A673 (cell line): ENCODE data around the gene IFNL1. TPM values are rescaled to one million over a fixed set of nuclear protein-coding genes. Genes with fewer than 3 reads are reported as not detected.

ENCODE experiments used
- BruUV-seq: library from RNA; stranded (reverse); fragments of 400-500 nt; replicated peaks from 2 replicates; lab custom pipeline; 2021; lab: Mats Ljungman, UMichigan
- CTCF ChIA-PET: fragments of 300-600 bp; sonication (Branson Sonifier 250); formaldehyde crosslinking; loops from one replicate; lab custom pipeline; 2022; ENCODE audit warnings: antibody characterized with exemption; lab: Charles Lee
- POLR2A ChIA-PET: fragments of 300-600 bp; sonication (Branson Sonifier 250); formaldehyde crosslinking; loops from one replicate; lab custom pipeline; 2022; ENCODE audit warnings: antibody characterized with exemption; ENCODE audit not compliant: low non-redundant PET; lab: Charles Lee
- DNase-seq: peaks from one replicate; pipeline ENCODE4 v3.0.0-alpha.2; 2015; ENCODE audit warnings: low spot score
- H3K27ac ChIP-seq: fragments of 200-600 bp; sonication (generic); 2 replicates; pipeline ENCODE4 v1.5.1; 2016; ENCODE audit warnings: mixed run types, low read depth, mild to moderate bottlenecking, mixed read lengths, antibody characterized with exemption, low read length; ENCODE audit not compliant: poor library complexity, severe bottlenecking
- H3K27me3 ChIP-seq: fragments of 200-600 bp; sonication (generic); replicated peaks from 2 replicates; pipeline ENCODE4 v1.6.1; 2017; ENCODE audit warnings: mixed run types, low read depth, mild to moderate bottlenecking, mixed read lengths, antibody characterized with exemption, low read length; ENCODE audit not compliant: insufficient read depth, poor library complexity
- H3K36me3 ChIP-seq: fragments of 200-600 bp; sonication (generic); 2 replicates; pipeline ENCODE4 v1.6.1; 2016; ENCODE audit warnings: mixed run types, mild to moderate bottlenecking, mixed read lengths, antibody characterized with exemption, low read length; ENCODE audit not compliant: insufficient read depth, poor library complexity, severe bottlenecking
- H3K4me1 ChIP-seq: fragments of 200-600 bp; sonication (generic); 2 replicates; pipeline ENCODE4 v1.6.1; 2017; ENCODE audit warnings: mixed run types, mild to moderate bottlenecking, mixed read lengths, antibody characterized with exemption, low read length; ENCODE audit not compliant: insufficient read depth, poor library complexity, severe bottlenecking
- H3K4me3 ChIP-seq: fragments of 200-600 bp; sonication (generic); 2 replicates; pipeline ENCODE4 v1.5.1; 2016; ENCODE audit warnings: low read depth, mixed run types, mild to moderate bottlenecking, mixed read lengths, low read length; ENCODE audit not compliant: poor library complexity, severe bottlenecking
- H3K9me3 ChIP-seq: fragments of 200-600 bp; sonication (generic); 2 replicates; pipeline ENCODE4 v1.6.1; 2016; ENCODE audit warnings: mixed run types, low read depth, mild to moderate bottlenecking, mixed read lengths, antibody characterized with exemption, low read length; ENCODE audit not compliant: poor library complexity, severe bottlenecking
- CTCF ChIP-seq: fragments of 300-800, 200-600 bp; sonication (generic); conservative IDR thresholded peaks from 2 replicates; pipeline ENCODE4 v1.5.1; 2017; ENCODE audit warnings: low read depth, mild to moderate bottlenecking, antibody characterized with exemption, low read length, moderate library complexity, mixed read lengths
- EZH2 ChIP-seq: fragments of 200-600 bp; sonication (generic); IDR thresholded peaks from 2 replicates; pipeline ENCODE4 v1.6.1; 2017; ENCODE audit warnings: borderline replicate concordance, low read depth, mild to moderate bottlenecking, mixed read lengths, antibody characterized with exemption, low read length; ENCODE audit not compliant: poor library complexity, severe bottlenecking
- intact Hi-C: fragments of 100-400 bp; cut with micrococcal nuclease; formaldehyde crosslinking; loops from one replicate; pipeline ENCODE4 v1.10.0; 2022; ENCODE audit not compliant: unreplicated experiment
- total RNA-seq: library from RNA; stranded (reverse); gene quantifications from 2 replicates; pipeline ENCODE4 v1.2.3, GENCODE V29; 2021

The IFNL1 gene
- total RNA-seq, 1 experiment from 2014 or later, result not detected

- no TSS peak for BruUV-seq
- H3K9me3 ChIP-seq, result no peaks in the 10 kb centered on the region
- H3K27me3 ChIP-seq, result no peaks in the 10 kb centered on the region
- intact Hi-C loops, result no loop called here
- H3K36me3 ChIP-seq, result no peaks in the 10 kb centered on the region
- no peak overlapping the region for H3K4me3 ChIP-seq
- ChIA-PET POLR2A (no interaction called here), CTCF (no interaction called here)
- no peak for DNase-seq
- H3K4me1 ChIP-seq, result peaks cover 9% of the 10 kb centered on the region
- TF ChIP-seq CTCF, result no peak
- TF ChIP-seq EZH2, result no peak
- no peak overlapping the region for H3K27ac ChIP-seq
These were observed 22.5 kb downstream of the IFNL1 start for GRCh38 chr19:39318690-39319089.

- Histone ChIP-seq H3K36me3 (no peaks in the 10 kb centered on the region), H3K4me3 (peak overlapping the region; percentile 78), H3K27me3 (no peaks in the 10 kb centered on the region), H3K27ac (no peak overlapping the region), H3K4me1 (peaks cover 9% of the 10 kb centered on the region), H3K9me3 (no peaks in the 10 kb centered on the region)
- CTCF ChIA-PET, result no interaction called here
- no TSS peak for BruUV-seq
- DNase-seq, result no peak
- TF ChIP-seq EZH2 (no peak), CTCF (no peak)
- intact Hi-C loops, result no loop called here
- POLR2A ChIA-PET, result no interaction called here
These were observed 23.1 kb downstream of the IFNL1 start for GRCh38 chr19:39319098-39319891.

- Histone ChIP-seq H3K36me3 (no peaks in the 10 kb centered on the region), H3K4me3 (peak overlapping the region; percentile 78), H3K4me1 (peaks cover 9% of the 10 kb centered on the region), H3K27ac (no peak overlapping the region), H3K27me3 (no peaks in the 10 kb centered on the region), H3K9me3 (no peaks in the 10 kb centered on the region)
- POLR2A ChIA-PET, result no interaction called here
- CTCF ChIA-PET, result no interaction called here
- no peak for TF ChIP-seq CTCF
- no peak for TF ChIP-seq EZH2
- BruUV-seq, result no TSS peak
- DNase-seq, result no peak
- intact Hi-C loops, result no loop called here
These were observed 23.7 kb downstream of the IFNL1 start for GRCh38 chr19:39319892-39320248.
